ENCODE measurements around the gene HMGN1. TPM values are rescaled to one million over a fixed set of nuclear protein-coding genes. Genes with fewer than 3 reads are reported as not detected.

Gene HMGN1
- total and polyA plus RNA-seq, 4 donors, result 34.6 to 92.3 (median 55.0) TPM

DNA sequence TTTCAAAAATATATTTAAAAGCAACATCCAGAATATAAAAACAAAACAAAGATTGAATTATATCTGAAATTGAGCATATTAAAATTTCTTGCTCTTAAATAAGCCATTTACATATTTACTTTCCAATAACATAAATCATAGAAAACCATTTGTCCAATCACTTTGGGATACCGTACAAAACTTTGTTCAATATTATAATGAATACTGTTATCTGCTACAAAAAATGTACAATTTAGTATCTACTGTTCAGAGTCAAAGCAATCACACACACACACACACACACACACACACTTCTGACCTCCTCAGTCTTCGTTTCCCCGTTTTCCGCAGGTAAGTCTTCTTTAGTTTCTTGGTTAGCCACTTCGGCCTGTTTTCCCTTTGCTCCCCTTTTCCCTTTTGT lies 4.0 kb downstream of the HMGN1 start:
- Histone ChIP-seq H3K4me3 (ENCODE audit: low read depth in 1 of 3, low read length in 3 of 3) (no peak overlapping the region), H3K4me1 (ENCODE audit: control insufficient read depth in 4 of 4, insufficient read depth in 4 of 4, low read length in 3 of 4) (peaks cover 5 to 19% (median 9%) of the 10 kb centered on the region in 4 donors), H3K36me3 (ENCODE audit: control insufficient read depth in 4 of 4, insufficient read depth in 3 of 4, low read depth in 1 of 4, low read length in 3 of 4) (peaks cover 5 to 22% (median 16%) of the 10 kb centered on the region in 4 donors), H3K9me3 (ENCODE audit: control insufficient read depth in 4 of 4, low read length in 3 of 4) (no peaks in the 10 kb centered on the region), H3K9ac (ENCODE audit: low read depth in 1 of 2, low read length in 2 of 2) (no peak overlapping the region), H3K27me3 (ENCODE audit: control insufficient read depth in 4 of 4, insufficient read depth in 4 of 4, low read length in 3 of 4) (no peaks in the 10 kb centered on the region), H3K27ac (ENCODE audit: low read depth in 1 of 2, low read length in 2 of 2) (no peak overlapping the region)
- no peak for TF ChIP-seq NR2F2 (IDR thresholded peaks at IDR 0.05)
- TF ChIP-seq YY1 (IDR thresholded peaks at IDR 0.05), result no peak
- no peak for TF ChIP-seq FOXA2 (IDR thresholded peaks at IDR 0.05)
- TF ChIP-seq SP1 (IDR thresholded peaks at IDR 0.05), result no peak
- no peak for TF ChIP-seq RAD21 (IDR thresholded peaks at IDR 0.05)
- TF ChIP-seq, protein P1, sequence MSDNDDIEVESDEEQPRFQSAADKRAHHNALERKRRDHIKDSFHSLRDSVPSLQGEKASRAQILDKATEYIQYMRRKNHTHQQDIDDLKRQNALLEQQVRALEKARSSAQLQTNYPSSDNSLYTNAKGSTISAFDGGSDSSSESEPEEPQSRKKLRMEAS (IDR thresholded peaks at IDR 0.05), result no peak
- TF ChIP-seq EGR1 (IDR thresholded peaks at IDR 0.05; ENCODE audit: low read depth in 2 of 2), result no peak
- no peak for TF ChIP-seq FOXA1 (IDR thresholded peaks at IDR 0.05)
- TF ChIP-seq, protein P2, sequence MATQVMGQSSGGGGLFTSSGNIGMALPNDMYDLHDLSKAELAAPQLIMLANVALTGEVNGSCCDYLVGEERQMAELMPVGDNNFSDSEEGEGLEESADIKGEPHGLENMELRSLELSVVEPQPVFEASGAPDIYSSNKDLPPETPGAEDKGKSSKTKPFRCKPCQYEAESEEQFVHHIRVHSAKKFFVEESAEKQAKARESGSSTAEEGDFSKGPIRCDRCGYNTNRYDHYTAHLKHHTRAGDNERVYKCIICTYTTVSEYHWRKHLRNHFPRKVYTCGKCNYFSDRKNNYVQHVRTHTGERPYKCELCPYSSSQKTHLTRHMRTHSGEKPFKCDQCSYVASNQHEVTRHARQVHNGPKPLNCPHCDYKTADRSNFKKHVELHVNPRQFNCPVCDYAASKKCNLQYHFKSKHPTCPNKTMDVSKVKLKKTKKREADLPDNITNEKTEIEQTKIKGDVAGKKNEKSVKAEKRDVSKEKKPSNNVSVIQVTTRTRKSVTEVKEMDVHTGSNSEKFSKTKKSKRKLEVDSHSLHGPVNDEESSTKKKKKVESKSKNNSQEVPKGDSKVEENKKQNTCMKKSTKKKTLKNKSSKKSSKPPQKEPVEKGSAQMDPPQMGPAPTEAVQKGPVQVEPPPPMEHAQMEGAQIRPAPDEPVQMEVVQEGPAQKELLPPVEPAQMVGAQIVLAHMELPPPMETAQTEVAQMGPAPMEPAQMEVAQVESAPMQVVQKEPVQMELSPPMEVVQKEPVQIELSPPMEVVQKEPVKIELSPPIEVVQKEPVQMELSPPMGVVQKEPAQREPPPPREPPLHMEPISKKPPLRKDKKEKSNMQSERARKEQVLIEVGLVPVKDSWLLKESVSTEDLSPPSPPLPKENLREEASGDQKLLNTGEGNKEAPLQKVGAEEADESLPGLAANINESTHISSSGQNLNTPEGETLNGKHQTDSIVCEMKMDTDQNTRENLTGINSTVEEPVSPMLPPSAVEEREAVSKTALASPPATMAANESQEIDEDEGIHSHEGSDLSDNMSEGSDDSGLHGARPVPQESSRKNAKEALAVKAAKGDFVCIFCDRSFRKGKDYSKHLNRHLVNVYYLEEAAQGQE (IDR thresholded peaks at IDR 0.05), result no peak
- TF ChIP-seq TAF1 (conservative IDR thresholded peaks at IDR 0.05), result no peak
- TF ChIP-seq, protein P3, sequence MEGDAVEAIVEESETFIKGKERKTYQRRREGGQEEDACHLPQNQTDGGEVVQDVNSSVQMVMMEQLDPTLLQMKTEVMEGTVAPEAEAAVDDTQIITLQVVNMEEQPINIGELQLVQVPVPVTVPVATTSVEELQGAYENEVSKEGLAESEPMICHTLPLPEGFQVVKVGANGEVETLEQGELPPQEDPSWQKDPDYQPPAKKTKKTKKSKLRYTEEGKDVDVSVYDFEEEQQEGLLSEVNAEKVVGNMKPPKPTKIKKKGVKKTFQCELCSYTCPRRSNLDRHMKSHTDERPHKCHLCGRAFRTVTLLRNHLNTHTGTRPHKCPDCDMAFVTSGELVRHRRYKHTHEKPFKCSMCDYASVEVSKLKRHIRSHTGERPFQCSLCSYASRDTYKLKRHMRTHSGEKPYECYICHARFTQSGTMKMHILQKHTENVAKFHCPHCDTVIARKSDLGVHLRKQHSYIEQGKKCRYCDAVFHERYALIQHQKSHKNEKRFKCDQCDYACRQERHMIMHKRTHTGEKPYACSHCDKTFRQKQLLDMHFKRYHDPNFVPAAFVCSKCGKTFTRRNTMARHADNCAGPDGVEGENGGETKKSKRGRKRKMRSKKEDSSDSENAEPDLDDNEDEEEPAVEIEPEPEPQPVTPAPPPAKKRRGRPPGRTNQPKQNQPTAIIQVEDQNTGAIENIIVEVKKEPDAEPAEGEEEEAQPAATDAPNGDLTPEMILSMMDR (IDR thresholded peaks at IDR 0.05; ENCODE audit: low read depth, low read length, missing input control), result no peak
- TF ChIP-seq, protein P4, sequence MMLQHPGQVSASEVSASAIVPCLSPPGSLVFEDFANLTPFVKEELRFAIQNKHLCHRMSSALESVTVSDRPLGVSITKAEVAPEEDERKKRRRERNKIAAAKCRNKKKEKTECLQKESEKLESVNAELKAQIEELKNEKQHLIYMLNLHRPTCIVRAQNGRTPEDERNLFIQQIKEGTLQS (IDR thresholded peaks at IDR 0.05), result no peak
- no peak for TF ChIP-seq GABPA (IDR thresholded peaks at IDR 0.05 in 1 of 2, conservative IDR thresholded peaks at IDR 0.05 in 1 of 2)
- TF ChIP-seq HNF4A (conservative IDR thresholded peaks at IDR 0.05), result no peak
- no peak for TF ChIP-seq RXRA (IDR thresholded peaks at IDR 0.05)
- TF ChIP-seq JUND (IDR thresholded peaks at IDR 0.05), result no peak
- TF ChIP-seq HNF4G (IDR thresholded peaks at IDR 0.05), result no peak
- TF ChIP-seq, protein P5, sequence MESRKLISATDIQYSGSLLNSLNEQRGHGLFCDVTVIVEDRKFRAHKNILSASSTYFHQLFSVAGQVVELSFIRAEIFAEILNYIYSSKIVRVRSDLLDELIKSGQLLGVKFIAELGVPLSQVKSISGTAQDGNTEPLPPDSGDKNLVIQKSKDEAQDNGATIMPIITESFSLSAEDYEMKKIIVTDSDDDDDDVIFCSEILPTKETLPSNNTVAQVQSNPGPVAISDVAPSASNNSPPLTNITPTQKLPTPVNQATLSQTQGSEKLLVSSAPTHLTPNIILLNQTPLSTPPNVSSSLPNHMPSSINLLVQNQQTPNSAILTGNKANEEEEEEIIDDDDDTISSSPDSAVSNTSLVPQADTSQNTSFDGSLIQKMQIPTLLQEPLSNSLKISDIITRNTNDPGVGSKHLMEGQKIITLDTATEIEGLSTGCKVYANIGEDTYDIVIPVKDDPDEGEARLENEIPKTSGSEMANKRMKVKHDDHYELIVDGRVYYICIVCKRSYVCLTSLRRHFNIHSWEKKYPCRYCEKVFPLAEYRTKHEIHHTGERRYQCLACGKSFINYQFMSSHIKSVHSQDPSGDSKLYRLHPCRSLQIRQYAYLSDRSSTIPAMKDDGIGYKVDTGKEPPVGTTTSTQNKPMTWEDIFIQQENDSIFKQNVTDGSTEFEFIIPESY (IDR thresholded peaks at IDR 0.05), result no peak
- DNase-seq (ENCODE audit: low spot score), result no peak
- 95% methylated on average over 5 of the region's 5 CpGs for WGBS

All from liver (tissue), 9 donors.